Peyer's patch (tissue), 4 donors: ENCODE measurements around the gene WNK1.

Experiments
- CTCF ChIP-seq, 6 experiments: fragments of 450-650 bp in 4 of 6; fragments of 200-600 bp in 2 of 6; sonication (generic) in 1 of 6; IDR thresholded peaks; one replicate each; pipeline ENCODE4 v1.5.1; 2017 to 2019; ENCODE audit warnings: antibody characterized with exemption in 6 of 6, mild to moderate bottlenecking in 3 of 6, moderate library complexity in 1 of 6
- POLR2A ChIP-seq, 2 donors: fragments of 450-650 bp; IDR thresholded peaks; one replicate each; pipeline ENCODE4 v1.5.1; 2017; ENCODE audit warnings: antibody characterized with exemption in 2 of 2, mild to moderate bottlenecking in 2 of 2, moderate library complexity in 2 of 2

- TF ChIP-seq POLR2A (IDR thresholded peaks at IDR 0.05) (no peak), CTCF (IDR thresholded peaks at IDR 0.05) (no peak)
Measured at GRCh38 chr12:805022-805632, 52.7 kb downstream of the WNK1 start.
